PFSK-1 (cell line): Measurements from ENCODE around the gene IGF1R.

Source experiments
- FOXP2 ChIP-seq: optimal IDR thresholded peaks from 2 replicates; pipeline ENCODE3; 2011; ENCODE audit warnings: borderline replicate concordance, control low read depth, inconsistent platforms; ENCODE audit not compliant: insufficient read depth; ENCODE audit errors: extremely low read length, extremely low read depth
- POLR2AphosphoS5 ChIP-seq: IDR thresholded peaks from 2 replicates; pipeline ENCODE4 v1.6.1; 2012; ENCODE audit warnings: low read depth, mild to moderate bottlenecking, control low read depth, low read length, moderate library complexity
- REST ChIP-seq, 2 experiments: IDR thresholded peaks; 2 replicates each; pipeline versions ENCODE4 v1.6.1 to v1.8.0; 2011 to 2012; ENCODE audit warnings: low read depth in 2 of 2, low read length in 2 of 2, control low read depth in 1 of 2, inconsistent platforms in 1 of 2, mild to moderate bottlenecking in 1 of 2, moderate library complexity in 1 of 2; ENCODE audit not compliant: insufficient read depth in 1 of 2
- SIN3A ChIP-seq: IDR thresholded peaks from 2 replicates; pipeline ENCODE4 v1.6.1; 2012; ENCODE audit warnings: mild to moderate bottlenecking, low read length, moderate library complexity, borderline replicate concordance; ENCODE audit not compliant: insufficient read depth
- TAF1 ChIP-seq: IDR thresholded peaks from 2 replicates; pipeline ENCODE4 v1.6.1; 2012; ENCODE audit warnings: low read length, control low read depth, borderline replicate concordance; ENCODE audit not compliant: insufficient read depth

The IGF1R gene

DNA sequence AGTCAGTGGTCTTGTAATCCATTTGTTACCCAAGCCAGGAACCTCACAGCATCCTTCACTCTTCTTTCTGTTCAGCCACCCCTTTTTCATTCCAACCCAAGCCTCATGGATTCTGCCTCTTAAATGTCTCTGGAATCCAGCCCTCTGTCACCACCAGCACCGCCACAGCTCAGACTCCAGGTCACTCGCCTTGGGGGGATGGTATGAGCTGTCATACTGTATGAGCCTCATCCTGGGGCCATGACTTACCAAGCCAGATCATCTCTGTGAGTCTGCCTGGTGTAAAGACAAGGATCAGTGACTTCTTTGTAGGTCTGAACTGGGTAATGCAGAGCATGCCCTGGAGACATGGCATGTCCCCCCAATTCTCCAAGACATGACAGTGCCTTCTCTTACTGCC is 279.7 kb downstream of the IGF1R start:
- no peak for TF ChIP-seq FOXP2
- TF ChIP-seq POLR2AphosphoS5: no peak
- TF ChIP-seq SIN3A: no peak
- TF ChIP-seq TAF1: no peak
- TF ChIP-seq REST (IDR thresholded peaks at IDR 0.05; ENCODE audit: insufficient read depth in 1 of 2, low read depth in 2 of 2, low read length in 2 of 2): no peak

DNA sequence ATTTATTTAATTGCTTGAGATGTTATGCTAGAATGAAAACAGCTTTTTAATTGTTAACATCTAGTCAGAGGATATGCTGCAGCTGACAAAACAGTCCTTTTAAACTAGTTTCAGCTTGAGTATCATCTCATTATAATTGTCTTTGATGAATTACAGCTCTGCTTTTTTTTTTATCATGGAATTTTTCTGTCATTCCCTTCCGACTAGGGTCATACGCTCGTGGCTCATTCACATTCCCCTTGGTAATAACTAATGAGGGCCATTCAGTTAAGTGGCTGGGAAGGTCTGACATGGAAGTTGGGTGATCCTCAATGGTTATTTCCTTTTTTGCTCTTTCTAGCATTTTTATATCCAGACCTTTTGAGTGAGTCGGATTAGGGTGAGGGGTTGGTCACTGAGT is 282.2 kb downstream of the IGF1R start:
- TF ChIP-seq FOXP2 (no peak), TAF1 (no peak), POLR2AphosphoS5 (no peak), REST (IDR thresholded peaks at IDR 0.05; ENCODE audit: insufficient read depth in 1 of 2, low read depth in 2 of 2, low read length in 2 of 2) (no peak), SIN3A (no peak)

- TF ChIP-seq SIN3A: no peak
- no peak for TF ChIP-seq FOXP2
- no peak for TF ChIP-seq TAF1
- TF ChIP-seq REST (IDR thresholded peaks at IDR 0.05; ENCODE audit: insufficient read depth in 1 of 2, low read depth in 2 of 2, low read length in 2 of 2): no peak
- no peak for TF ChIP-seq POLR2AphosphoS5
Measured at GRCh38 chr15:98931004-98931403, 282.7 kb downstream of the IGF1R start.

DNA sequence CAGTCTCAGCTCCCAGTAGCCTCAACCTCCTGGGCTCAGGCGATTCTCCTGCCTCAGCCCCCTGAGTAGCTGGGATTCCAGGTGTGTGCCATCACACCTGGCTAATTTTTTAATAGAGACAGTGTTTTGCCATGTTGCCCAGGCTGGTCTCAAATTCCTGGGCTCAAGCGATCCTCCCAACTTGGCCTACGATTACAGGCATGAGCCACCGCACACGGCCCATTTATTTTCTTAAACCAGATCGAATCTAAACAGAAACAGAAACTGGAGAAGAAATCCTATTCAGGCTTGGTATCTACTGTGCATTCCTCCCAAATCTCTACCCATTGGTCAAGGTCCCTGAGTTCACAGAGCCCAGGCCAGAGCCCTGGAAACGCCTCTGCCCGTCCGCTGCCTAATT is 285.1 kb downstream of the IGF1R start:
- TF ChIP-seq FOXP2 (no peak), POLR2AphosphoS5 (no peak), SIN3A (no peak)

DNA sequence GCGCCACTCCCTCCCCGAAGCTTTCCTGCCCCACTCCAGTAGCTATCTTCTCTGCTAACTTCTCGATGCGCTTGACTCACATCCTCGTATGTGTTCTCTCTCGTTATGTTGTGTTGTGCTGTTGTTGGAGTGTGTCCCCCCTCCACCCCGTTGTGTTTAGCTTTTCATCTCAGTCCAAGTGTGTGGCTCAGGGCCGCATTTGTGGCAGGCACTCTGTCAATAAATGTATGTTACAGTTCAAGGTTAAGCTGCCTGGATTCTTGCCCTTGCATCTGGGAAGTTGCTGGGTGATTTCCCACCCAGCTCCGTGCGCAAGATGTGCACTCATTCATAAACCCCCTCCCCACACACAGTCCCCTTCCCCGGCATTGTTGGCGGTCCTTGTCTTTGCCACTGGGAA is 287.4 kb downstream of the IGF1R start:
- no peak for TF ChIP-seq TAF1
- no peak for TF ChIP-seq FOXP2
- no peak for TF ChIP-seq POLR2AphosphoS5
- TF ChIP-seq REST (IDR thresholded peaks at IDR 0.05; ENCODE audit: insufficient read depth in 1 of 2, low read depth in 2 of 2, low read length in 2 of 2): no peak
- TF ChIP-seq SIN3A: no peak
